K562 (cell line): ENCODE measurements around the gene METRNL. TPM values are rescaled to one million over a fixed set of nuclear protein-coding genes. Genes with fewer than 3 reads are reported as not detected.
A peak's percentile ranks its signal among the peaks of the same experiment; 100 is the strongest.

ENCODE experiments used
- ATAC-seq: fragments of 200-7000 bp; cut with Tn5 transposase; 3 replicates; pipeline ENCODE4 v1.9.1; 2020; ENCODE audit warnings: moderate library complexity
- BruUV-seq: library from RNA; stranded (reverse); fragments of 400-500 nt; replicated peaks from 2 replicates; lab custom pipeline; 2021; lab: Mats Ljungman, UMichigan
- CTCF ChIA-PET: fragments of 300-600 bp; formaldehyde crosslinking; extraction: SDS; loops from one replicate; lab custom pipeline; 2021; ENCODE audit warnings: low intra/inter-chr PET ratio; lab: Yijun Ruan, JAX
- POLR2A ChIA-PET: fragments of 300-600, 350-650 bp; sonication (Branson Sonifier 250); formaldehyde crosslinking; extraction: SDS; loops from one replicate; lab custom pipeline; 2021; ENCODE audit warnings: antibody characterized with exemption, inconsistent platforms; lab: Yijun Ruan, JAX
- DNase-seq, 4 experiments: peaks; one replicate each; pipeline versions ENCODE4 v3.0.0 to v3.0.0-alpha.2; 2011 to 2018; ENCODE audit warnings: low spot score in 3 of 4, mixed read lengths in 3 of 4; ENCODE audit errors: extremely low read depth in 1 of 4
- FAIRE-seq: peaks from 2 replicates; lab custom pipeline; 2011; peaks lifted over from hg19 to GRCh38; lab: Jason Lieb, UNC
- H2AFZ ChIP-seq: 2 replicates; pipeline ENCODE4 v1.6.0; 2011; ENCODE audit warnings: low read depth, low read length, control low read depth, inconsistent platforms
- H3K27ac ChIP-seq: fragments of 200-600 bp; 3 replicates; pipeline ENCODE4 v1.8.0; 2011; ENCODE audit warnings: low read depth, mild to moderate bottlenecking, control low read depth, inconsistent platforms, low read length, moderate library complexity, mixed read lengths; ENCODE audit errors: extremely low read depth
- H3K27me3 ChIP-seq, 2 experiments: fragments of 300-600 bp in 1 of 2; 2 replicates in 1 of 2; 3 replicates in 1 of 2; pipeline versions ENCODE4 v1.6.0 to v1.8.0; 2011; ENCODE audit warnings: inconsistent platforms in 2 of 2, low read length in 2 of 2, mild to moderate bottlenecking in 1 of 2, mixed read lengths in 1 of 2, moderate library complexity in 1 of 2; ENCODE audit not compliant: control insufficient read depth in 2 of 2, insufficient read depth in 2 of 2
- H3K36me3 ChIP-seq: fragments of 300-600 bp; 3 replicates; pipeline ENCODE4 v1.8.0; 2011; ENCODE audit warnings: mild to moderate bottlenecking, low read length, inconsistent platforms; ENCODE audit not compliant: control insufficient read depth, insufficient read depth
- H3K4me1 ChIP-seq, 2 experiments: fragments of 200-600 bp in 1 of 2; replicated peaks in 1 of 2; 2 replicates in 1 of 2; 3 replicates in 1 of 2; pipeline versions ENCODE4 v1.5.1 to v1.8.0; 2011; ENCODE audit warnings: inconsistent platforms in 2 of 2, low read length in 2 of 2, mild to moderate bottlenecking in 1 of 2, mixed read lengths in 1 of 2, moderate library complexity in 1 of 2; ENCODE audit not compliant: control insufficient read depth in 2 of 2, insufficient read depth in 2 of 2
- H3K4me2 ChIP-seq: 2 replicates; pipeline ENCODE4 v1.6.1; 2011; ENCODE audit warnings: low read length, control low read depth, inconsistent platforms, mixed read lengths; ENCODE audit not compliant: insufficient read depth
- H3K4me3 ChIP-seq: fragments of 200-600 bp; sonication (generic), shearing (Covaris generic); 2 replicates; pipeline ENCODE4 v1.5.1; 2016; ENCODE audit warnings: control low read depth, inconsistent platforms
- H3K79me2 ChIP-seq: fragments of 200-600 bp; 3 replicates; pipeline ENCODE4 v1.8.0; 2011; ENCODE audit warnings: low read length, inconsistent platforms; ENCODE audit not compliant: control insufficient read depth, insufficient read depth
- H3K9ac ChIP-seq, 2 experiments: 2 replicates each; pipeline versions ENCODE4 v1.6.0 to v1.6.1; 2011; ENCODE audit warnings: low read depth in 2 of 2, low read length in 2 of 2, control low read depth in 1 of 2, inconsistent platforms in 1 of 2, mild to moderate bottlenecking in 1 of 2, mixed read lengths in 1 of 2; ENCODE audit not compliant: insufficient read depth in 1 of 2
- H3K9me1 ChIP-seq: one replicate; pipeline ENCODE4 v1.6.0; 2011; ENCODE audit warnings: inconsistent platforms, mild to moderate bottlenecking, low read length, moderate library complexity; ENCODE audit not compliant: control insufficient read depth, insufficient read depth
- H3K9me3 ChIP-seq: replicated peaks from 2 replicates; pipeline ENCODE4 v1.5.1; 2011; ENCODE audit warnings: low read depth, low read length, inconsistent platforms; ENCODE audit not compliant: control insufficient read depth, insufficient read depth
- H4K20me1 ChIP-seq: replicated peaks from 2 replicates; pipeline ENCODE4 v1.6.1; 2011; ENCODE audit warnings: low read length, inconsistent platforms, mixed read lengths; ENCODE audit not compliant: control insufficient read depth, insufficient read depth
- CBX5 ChIP-seq: IDR thresholded peaks from 2 replicates; pipeline ENCODE4 v1.6.1; 2014; ENCODE audit warnings: low read depth, borderline replicate concordance
- CHD7 ChIP-seq: fragments of 200-600 bp; sonication (generic); IDR thresholded peaks from one replicate; pipeline ENCODE4 v1.6.1; 2012; ENCODE audit warnings: mild to moderate bottlenecking, low read depth, low read length, inconsistent platforms
- ELF1 ChIP-seq: fragments of 200-800 bp; sonication (Bioruptor generic); IDR thresholded peaks from 2 replicates; pipeline ENCODE4 v1.6.1; 2016; ENCODE audit warnings: missing genetic modification characterization, missing compliant biosample characterization
- ESRRB ChIP-seq: fragments of 250-450 bp; sonication (Bioruptor Pico); IDR thresholded peaks from 2 replicates; pipeline ENCODE4 v1.5.0; 2020; ENCODE audit warnings: mild to moderate bottlenecking, moderate library complexity, borderline replicate concordance
- FOSL1 ChIP-seq: fragments of 200-800 bp; sonication (Bioruptor generic); conservative IDR thresholded peaks from 2 replicates; pipeline ENCODE4 v1.6.1; 2016; ENCODE audit warnings: missing genetic modification characterization, missing compliant biosample characterization
- HNRNPL ChIP-seq: fragments of 200-400 bp; formaldehyde crosslinking; IDR thresholded peaks from 2 replicates; pipeline ENCODE4 v1.6.1; 2017; ENCODE audit warnings: low read depth, mild to moderate bottlenecking, low read length
- MAZ ChIP-seq, 2 experiments: fragments of 450-650 bp in 1 of 2; sonication (generic) in 1 of 2; formaldehyde crosslinking; IDR thresholded peaks in 1 of 2; conservative IDR thresholded peaks in 1 of 2; 2 replicates each; pipeline versions ENCODE4 v1.4.0 to v1.5.0; 2020; ENCODE audit warnings: mild to moderate bottlenecking in 1 of 2, missing genetic modification reagents in 1 of 2
- PHF21A ChIP-seq: fragments of 450-650 bp; IDR thresholded peaks from 2 replicates; pipeline ENCODE4 v1.6.1; 2017; ENCODE audit warnings: low read depth, borderline replicate concordance
- RCOR1 ChIP-seq, 2 experiments: IDR thresholded peaks; 2 replicates each; pipeline ENCODE4 v1.6.1; 2012; ENCODE audit warnings: low read depth in 2 of 2, low read length in 2 of 2, borderline replicate concordance in 1 of 2, improper control_type of control experiment in 1 of 2
- TFAP4 ChIP-seq: sonication (generic); formaldehyde crosslinking; IDR thresholded peaks from 2 replicates; pipeline ENCODE4 v1.8.0; 2022; ENCODE audit warnings: missing genetic modification reagents, mild to moderate bottlenecking, moderate library complexity, borderline replicate concordance
- ZNF354B ChIP-seq: fragments of 250-450 bp; sonication (Bioruptor Pico); IDR thresholded peaks from 2 replicates; pipeline ENCODE4 v1.4.0; 2020
- WGBS: fragments of 100-300 bp; shearing (Covaris generic); methylation state at CpG from one replicate; pipeline ENCODE4 v1.1.6; 2016; ENCODE audit warnings: low coverage, mixed read lengths; ENCODE audit not compliant: insufficient coverage; ENCODE audit errors: missing lambda C conversion rate; 5-methylcytosine and 5-hydroxymethylcytosine counted together
- in situ Hi-C: fragments of 300-500 bp; cut with MboI; formaldehyde crosslinking; loops from 4 replicates; pipeline ENCODE4 v1.15.0; 2018; ENCODE audit warnings: inconsistent platforms, mixed read lengths
- intact Hi-C: fragments of 100-400 bp; cut with micrococcal nuclease; formaldehyde crosslinking; loops from 2 replicates; pipeline ENCODE4 v1.14.2; 2022
- polyA plus RNA-seq, 8 experiments: library from polyadenylated mRNA; depleted of rRNA in 4 of 8; stranded (reverse) in 5 of 8; unstranded in 3 of 8; fragments of >200 nt; fragmentation: Nextera tagmentation in 2 of 8; fragmentation: Illumina TruSeq in 1 of 8; extraction: Ambion mirVana in 2 of 8; extraction: Trizol in 1 of 8; gene quantifications; 2 replicates each; pipeline versions ENCODE4 v1.2.1 to v1.2.3, GENCODE V29; 2011 to 2014; ENCODE audit warnings: inconsistent platforms in 1 of 8, missing spikeins in 1 of 8
- total RNA-seq, 7 experiments: library from RNA; depleted of rRNA in 6 of 7; stranded (reverse); fragments of >200 nt in 6 of 7; fragmentation: Illumina TruSeq in 2 of 7; extraction: Trizol in 2 of 7; gene quantifications; 2 replicates each; pipeline versions ENCODE4 v1.2.1 to v1.2.3, GENCODE V29; 2011 to 2021; ENCODE audit warnings: low replicate concordance in 1 of 7

The METRNL gene
- total and polyA plus RNA-seq, 9 of the 15 experiments (the other 6 are each of a cell fraction or from before 2014, with no cell fraction given), result 0.17 to 31.8 (median 2.9) TPM

GRCh38 chr17:83115832-83116231 is 36.4 kb downstream of the METRNL start:
- 22% methylated on average over 12 of the region's 18 CpGs for WGBS
- H3K9ac ChIP-seq, result 0 out of 4 replicates have a peak overlapping the region, but pooled peaks of 1 of the 2 experiments have one; percentile 26
- no peak overlapping the region for H3K27ac ChIP-seq
- peaks cover 11 to 51% of the 10 kb centered on the region in 2 experiments; a peak in 4 of 5 replicates for H3K4me1 ChIP-seq
- intact Hi-C loops (no loop called here), in situ Hi-C loops (no loop called here)
- H3K4me2 ChIP-seq, result no peak overlapping the region
- peaks cover 17% of the 10 kb centered on the region for H4K20me1 ChIP-seq
- H3K36me3 ChIP-seq, result no peaks in the 10 kb centered on the region
- ChIA-PET CTCF (no interaction called here), POLR2A (interaction anchor here (0.6 to 1.4 kb wide), 4 partner anchors 8 to 32 kb away, joined by 3 to 5 read pairs (median 4); no protein-coding TSS in a partner anchor)
- no peak overlapping the region for H2AFZ ChIP-seq
- no peak overlapping the region for H3K4me3 ChIP-seq
- no peaks in the 10 kb centered on the region for H3K9me1 ChIP-seq
- no peaks in the 10 kb centered on the region for H3K9me3 ChIP-seq
- FAIRE-seq (no peak), DNase-seq (no peak), ATAC-seq (no peak)
- no TSS peak for BruUV-seq
- H3K79me2 ChIP-seq, result no peaks in the 10 kb centered on the region
- peaks cover 31 to 63% of the 10 kb centered on the region in 2 experiments for H3K27me3 ChIP-seq
- no peak for TF ChIP-seq CHD7
- TF ChIP-seq CBX5, result no peak
- no peak for TF ChIP-seq ZNF354B (CRISPR knock-in tag)
- TF ChIP-seq ESRRB (CRISPR knock-in tag), result no peak
- TF ChIP-seq TFAP4 (CRISPR knock-in tag), result no peak
- no peak for TF ChIP-seq PHF21A
- no peak for TF ChIP-seq ELF1 (tag)
- TF ChIP-seq RCOR1 (IDR thresholded peaks at IDR 0.05; ENCODE audit: borderline replicate concordance in 1 of 2, low read depth in 2 of 2, low read length in 2 of 2), result no peak
- TF ChIP-seq HNRNPL, result no peak
- no peak for TF ChIP-seq MAZ (CRISPR knock-in tag; conservative IDR thresholded peaks at IDR 0.05 in 1 of 2, IDR thresholded peaks at IDR 0.05 in 1 of 2)
- TF ChIP-seq FOSL1 (tag), result no peak
